ENCODE results near the gene TAS1R1. TPM values are rescaled to one million over a fixed set of nuclear protein-coding genes. Genes with fewer than 3 reads are reported as not detected.

The TAS1R1 gene
- total RNA-seq, 1 donor from 2014 or later = not detected

- no peak overlapping the region for H3K27ac ChIP-seq
- no peak for DNase-seq (ENCODE audit: extremely low spot score in 2 of 2)
- intact Hi-C loops (cut with DNase I) = no loop called here
- H3K4me3 ChIP-seq = no peak overlapping the region
- no peaks in the 10 kb centered on the region for H3K4me1 ChIP-seq
- H3K36me3 ChIP-seq = peaks cover 0 to 73% of the 10 kb centered on the region in 2 donors
- TF ChIP-seq, protein P1, sequence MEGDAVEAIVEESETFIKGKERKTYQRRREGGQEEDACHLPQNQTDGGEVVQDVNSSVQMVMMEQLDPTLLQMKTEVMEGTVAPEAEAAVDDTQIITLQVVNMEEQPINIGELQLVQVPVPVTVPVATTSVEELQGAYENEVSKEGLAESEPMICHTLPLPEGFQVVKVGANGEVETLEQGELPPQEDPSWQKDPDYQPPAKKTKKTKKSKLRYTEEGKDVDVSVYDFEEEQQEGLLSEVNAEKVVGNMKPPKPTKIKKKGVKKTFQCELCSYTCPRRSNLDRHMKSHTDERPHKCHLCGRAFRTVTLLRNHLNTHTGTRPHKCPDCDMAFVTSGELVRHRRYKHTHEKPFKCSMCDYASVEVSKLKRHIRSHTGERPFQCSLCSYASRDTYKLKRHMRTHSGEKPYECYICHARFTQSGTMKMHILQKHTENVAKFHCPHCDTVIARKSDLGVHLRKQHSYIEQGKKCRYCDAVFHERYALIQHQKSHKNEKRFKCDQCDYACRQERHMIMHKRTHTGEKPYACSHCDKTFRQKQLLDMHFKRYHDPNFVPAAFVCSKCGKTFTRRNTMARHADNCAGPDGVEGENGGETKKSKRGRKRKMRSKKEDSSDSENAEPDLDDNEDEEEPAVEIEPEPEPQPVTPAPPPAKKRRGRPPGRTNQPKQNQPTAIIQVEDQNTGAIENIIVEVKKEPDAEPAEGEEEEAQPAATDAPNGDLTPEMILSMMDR (IDR thresholded peaks at IDR 0.05) = no peak
- TF ChIP-seq POLR2AphosphoS5 (IDR thresholded peaks at IDR 0.05; ENCODE audit: insufficient read depth in 1 of 2, low read depth in 1 of 2) = no peak
- no peak for TF ChIP-seq POLR2A (IDR thresholded peaks at IDR 0.05)
- H3K27me3 ChIP-seq = no peaks in the 10 kb centered on the region
- no peaks in the 10 kb centered on the region for H3K9me3 ChIP-seq
Observed at GRCh38 chr1:6531996-6532395, 23.1 kb upstream of the TAS1R1 start.

GRCh38 chr1:6534248-6534822, 20.8 kb upstream of the TAS1R1 start:
- no peaks in the 10 kb centered on the region for H3K27me3 ChIP-seq
- no peaks in the 10 kb centered on the region for H3K4me1 ChIP-seq
- no peak for DNase-seq (ENCODE audit: extremely low spot score in 2 of 2)
- peaks cover 0 to 56% of the 10 kb centered on the region in 2 donors for H3K36me3 ChIP-seq
- intact Hi-C loops (cut with DNase I) = no loop called here
- no peak overlapping the region for H3K27ac ChIP-seq
- H3K9me3 ChIP-seq = no peaks in the 10 kb centered on the region
- no peak for TF ChIP-seq POLR2A (IDR thresholded peaks at IDR 0.05)
- TF ChIP-seq POLR2AphosphoS5 (IDR thresholded peaks at IDR 0.05; ENCODE audit: insufficient read depth in 1 of 2, low read depth in 1 of 2) = no peak
- TF ChIP-seq, protein P1 (IDR thresholded peaks at IDR 0.05) = no peak
- H3K4me3 ChIP-seq = no peak overlapping the region

DNA sequence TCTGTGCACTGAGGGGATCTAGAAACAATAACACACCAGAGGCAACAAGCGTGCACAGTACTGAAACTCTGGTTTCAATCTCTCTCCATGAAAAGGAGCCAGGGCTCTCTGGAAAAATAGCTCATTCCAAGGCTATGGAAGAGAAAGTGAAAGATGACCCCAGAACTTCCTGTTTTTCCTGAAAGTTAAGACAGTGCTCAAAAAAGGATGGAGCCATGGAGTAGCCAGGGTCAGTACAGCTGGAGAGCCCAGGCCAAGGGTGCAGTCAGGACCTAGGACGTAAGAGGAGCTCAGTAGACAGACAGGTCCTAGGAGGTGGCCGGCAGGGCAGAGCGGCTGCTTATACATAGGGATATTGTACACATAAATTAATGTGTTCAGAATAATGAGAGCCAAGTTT, 19.9 kb upstream of the TAS1R1 start:
- H3K27ac ChIP-seq = no peak overlapping the region
- no peaks in the 10 kb centered on the region for H3K4me1 ChIP-seq
- H3K4me3 ChIP-seq = no peak overlapping the region
- no peak for DNase-seq (ENCODE audit: extremely low spot score in 2 of 2)
- no peaks in the 10 kb centered on the region for H3K27me3 ChIP-seq
- intact Hi-C loops (cut with DNase I) = no loop called here
- no peaks in the 10 kb centered on the region for H3K9me3 ChIP-seq
- TF ChIP-seq POLR2A (IDR thresholded peaks at IDR 0.05) (no peak), POLR2AphosphoS5 (IDR thresholded peaks at IDR 0.05; ENCODE audit: insufficient read depth in 1 of 2, low read depth in 1 of 2) (no peak)
- TF ChIP-seq, protein P1 (IDR thresholded peaks at IDR 0.05) = no peak
- H3K36me3 ChIP-seq = peaks cover 0 to 54% of the 10 kb centered on the region in 2 donors

GRCh38 chr1:6536291-6536690, 18.8 kb upstream of the TAS1R1 start:
- Histone ChIP-seq H3K4me1 (no peaks in the 10 kb centered on the region), H3K9me3 (no peaks in the 10 kb centered on the region), H3K36me3 (peaks cover 0 to 54% of the 10 kb centered on the region in 2 donors), H3K27me3 (no peaks in the 10 kb centered on the region), H3K27ac (no peak overlapping the region), H3K4me3 (no peak overlapping the region)
- intact Hi-C loops (cut with DNase I) = no loop called here
- DNase-seq (ENCODE audit: extremely low spot score in 2 of 2) = no peak
- TF ChIP-seq POLR2AphosphoS5 (IDR thresholded peaks at IDR 0.05; ENCODE audit: insufficient read depth in 1 of 2, low read depth in 1 of 2) = no peak
- TF ChIP-seq, protein P1 (IDR thresholded peaks at IDR 0.05) = no peak
- TF ChIP-seq POLR2A (IDR thresholded peaks at IDR 0.05) = no peak

DNA sequence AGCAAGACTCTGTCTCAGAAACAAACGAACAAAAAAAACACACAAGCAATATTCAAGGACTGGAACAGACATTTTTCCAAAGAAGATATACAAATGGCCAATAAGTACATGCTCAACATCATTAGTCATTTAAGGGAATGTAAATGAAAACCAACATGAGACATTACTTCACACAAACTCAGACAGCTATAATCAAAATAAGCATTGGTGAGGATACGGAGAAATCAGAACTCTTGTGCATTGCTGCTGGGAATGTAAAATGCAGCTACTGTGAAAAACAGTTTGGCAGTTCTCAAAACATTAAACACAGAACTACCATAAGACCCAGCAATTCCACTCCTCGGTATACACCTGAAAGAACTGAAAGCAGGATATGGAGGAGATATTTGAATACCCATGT, 16.2 kb upstream of the TAS1R1 start:
- Histone ChIP-seq H3K27ac (no peak overlapping the region), H3K9me3 (no peaks in the 10 kb centered on the region), H3K4me1 (no peaks in the 10 kb centered on the region), H3K27me3 (no peaks in the 10 kb centered on the region), H3K4me3 (no peak overlapping the region), H3K36me3 (peaks cover 0 to 54% of the 10 kb centered on the region in 2 donors)
- TF ChIP-seq, protein P1 (IDR thresholded peaks at IDR 0.05) = no peak
- TF ChIP-seq POLR2AphosphoS5 (IDR thresholded peaks at IDR 0.05; ENCODE audit: insufficient read depth in 1 of 2, low read depth in 1 of 2) (no peak), POLR2A (IDR thresholded peaks at IDR 0.05) (no peak)
- intact Hi-C loops (cut with DNase I) = no loop called here
- no peak for DNase-seq (ENCODE audit: extremely low spot score in 2 of 2)
